GM12874 (cell line): ENCODE data around the gene PRF1.

ENCODE experiments used
- TF ChIP-seq, protein P1 (sequence below): IDR thresholded peaks from 2 replicates; pipeline ENCODE4 v1.5.1; 2011; ENCODE audit warnings: low read depth, mild to moderate bottlenecking, control low read depth, low read length, moderate library complexity; ENCODE audit not compliant: insufficient read depth

PRF1 gene

DNA sequence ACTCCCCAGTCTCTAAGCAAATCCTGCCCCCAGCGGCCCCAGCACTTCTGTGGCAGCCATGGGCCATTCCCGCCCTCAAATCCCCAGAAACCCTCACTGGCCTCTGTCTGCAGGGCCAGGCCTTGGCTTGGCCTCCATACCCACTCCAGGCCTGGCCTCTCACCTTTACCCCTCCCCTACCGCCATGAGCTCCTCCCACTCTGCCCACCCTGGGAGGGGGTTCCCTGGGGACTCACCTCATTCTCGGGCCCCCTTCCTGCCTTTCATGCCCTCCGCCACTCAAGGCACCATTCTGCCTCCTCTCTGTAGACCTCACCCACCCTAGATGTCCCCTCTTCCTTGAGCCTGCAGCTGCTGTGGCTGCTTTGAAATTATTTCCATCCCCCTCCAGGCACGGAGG, 41.0 kb downstream of the PRF1 start:
- TF ChIP-seq, protein P1, sequence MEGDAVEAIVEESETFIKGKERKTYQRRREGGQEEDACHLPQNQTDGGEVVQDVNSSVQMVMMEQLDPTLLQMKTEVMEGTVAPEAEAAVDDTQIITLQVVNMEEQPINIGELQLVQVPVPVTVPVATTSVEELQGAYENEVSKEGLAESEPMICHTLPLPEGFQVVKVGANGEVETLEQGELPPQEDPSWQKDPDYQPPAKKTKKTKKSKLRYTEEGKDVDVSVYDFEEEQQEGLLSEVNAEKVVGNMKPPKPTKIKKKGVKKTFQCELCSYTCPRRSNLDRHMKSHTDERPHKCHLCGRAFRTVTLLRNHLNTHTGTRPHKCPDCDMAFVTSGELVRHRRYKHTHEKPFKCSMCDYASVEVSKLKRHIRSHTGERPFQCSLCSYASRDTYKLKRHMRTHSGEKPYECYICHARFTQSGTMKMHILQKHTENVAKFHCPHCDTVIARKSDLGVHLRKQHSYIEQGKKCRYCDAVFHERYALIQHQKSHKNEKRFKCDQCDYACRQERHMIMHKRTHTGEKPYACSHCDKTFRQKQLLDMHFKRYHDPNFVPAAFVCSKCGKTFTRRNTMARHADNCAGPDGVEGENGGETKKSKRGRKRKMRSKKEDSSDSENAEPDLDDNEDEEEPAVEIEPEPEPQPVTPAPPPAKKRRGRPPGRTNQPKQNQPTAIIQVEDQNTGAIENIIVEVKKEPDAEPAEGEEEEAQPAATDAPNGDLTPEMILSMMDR, result no peak

- TF ChIP-seq, protein P1, result no peak
Measured at GRCh38 chr10:70561070-70561469, 41.5 kb downstream of the PRF1 start.

DNA sequence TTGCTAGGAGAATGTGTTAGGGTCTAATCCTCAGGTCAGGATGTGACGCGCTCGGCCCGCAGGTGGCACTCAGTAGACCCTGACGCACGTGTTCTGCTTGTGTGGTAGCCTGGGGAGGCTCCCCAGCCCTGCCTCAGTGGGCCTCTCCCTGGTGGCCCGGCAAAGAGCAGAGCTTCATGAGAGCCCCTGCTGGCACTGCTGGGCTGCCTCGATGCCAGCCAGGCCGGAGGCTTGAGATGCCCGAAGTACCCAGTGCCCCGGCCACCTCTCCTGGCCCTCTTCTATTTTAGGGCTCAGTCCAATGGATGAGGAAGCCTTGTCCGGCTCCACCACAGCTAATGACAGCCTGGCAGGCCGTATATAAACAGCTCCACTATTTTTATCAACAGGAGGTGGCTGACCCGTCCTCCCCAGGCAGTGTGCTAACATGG, 42.0 kb downstream of the PRF1 start:
- TF ChIP-seq, protein P1, result no peak

- TF ChIP-seq, protein P1, result no peak
Measured at GRCh38 chr10:70559861-70560260, 42.7 kb downstream of the PRF1 start.

DNA sequence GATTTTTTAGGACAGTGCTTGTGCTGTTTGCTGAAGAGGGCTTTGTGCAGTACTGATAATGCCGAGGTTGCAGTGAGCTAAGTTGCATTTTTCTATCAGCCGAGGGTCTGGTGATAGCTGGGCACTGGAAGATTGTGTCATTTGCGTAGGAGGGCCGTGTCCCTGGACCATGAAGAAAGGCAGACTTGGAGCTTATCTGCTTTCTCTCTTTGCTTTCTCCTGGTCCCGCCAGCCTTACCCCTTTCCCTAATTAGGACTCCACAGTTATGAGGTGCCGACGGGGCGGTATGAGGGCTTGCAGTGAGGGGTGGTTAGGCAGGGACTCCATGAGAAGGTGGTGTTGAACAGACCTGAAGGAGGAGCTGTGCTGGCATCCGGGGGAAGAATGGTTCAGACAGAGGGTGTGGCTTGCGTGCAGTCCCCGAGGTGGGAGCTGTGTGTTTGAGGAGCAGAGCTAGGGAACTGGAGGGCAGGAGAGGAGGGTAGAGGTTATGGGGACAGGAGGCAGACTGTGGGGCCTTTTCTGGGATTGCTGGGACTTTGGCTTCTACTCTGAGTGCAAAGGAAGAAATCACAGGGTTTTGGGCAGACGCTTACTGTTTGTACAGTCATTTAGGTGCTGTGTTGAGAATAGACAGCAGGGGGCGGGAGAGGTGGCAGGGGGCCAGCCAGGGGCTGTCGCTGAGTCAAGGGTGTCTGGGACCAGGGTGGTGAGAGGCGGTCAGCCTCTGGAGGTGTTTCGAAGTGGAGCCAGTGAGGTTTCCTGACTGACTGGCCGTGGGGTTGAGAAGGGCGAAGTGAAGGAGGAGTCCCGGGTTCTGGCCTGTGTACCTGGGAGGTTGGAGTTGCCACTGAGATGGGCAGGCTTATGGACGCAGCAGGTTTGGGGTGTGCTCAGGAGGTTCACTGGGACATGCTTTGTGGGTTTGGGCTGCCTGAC, 43.4 kb downstream of the PRF1 start:
- TF ChIP-seq, protein P1, result peak; percentile 45; the same call in 1 of the 2 replicates

- TF ChIP-seq, protein P1, result no peak
Measured at GRCh38 chr10:70558295-70558694, 44.2 kb downstream of the PRF1 start.

GRCh38 chr10:70557876-70558275, 44.7 kb downstream of the PRF1 start:
- TF ChIP-seq, protein P1, result no peak
